T-helper 2 cell treated with Interferon-gamma antibody and Interleukin-4, amounts not matched to agents 100 ng/mL and 5 ng/mL, for 36 hours (primary cell): ENCODE data around the gene STRC. TPM values are rescaled to one million over a fixed set of nuclear protein-coding genes. Genes with fewer than 3 reads are reported as not detected.
"Not testable (repeated sequence)": the region's sequence is repeated elsewhere in the genome, so short reads cannot be mapped to it uniquely, and the experiment has no call there.

ENCODE experiments used
- intact Hi-C: fragments of 100-400 bp; cut with micrococcal nuclease; formaldehyde crosslinking; loops from one replicate; pipeline ENCODE4 v1.15.1; 2023
- total RNA-seq: library from RNA; stranded (reverse); gene quantifications from 2 replicates; pipeline ENCODE4 v1.2.3, GENCODE V29; 2022

STRC gene
- 0.36 and 0.48 TPM in 2 replicates for total RNA-seq

DNA sequence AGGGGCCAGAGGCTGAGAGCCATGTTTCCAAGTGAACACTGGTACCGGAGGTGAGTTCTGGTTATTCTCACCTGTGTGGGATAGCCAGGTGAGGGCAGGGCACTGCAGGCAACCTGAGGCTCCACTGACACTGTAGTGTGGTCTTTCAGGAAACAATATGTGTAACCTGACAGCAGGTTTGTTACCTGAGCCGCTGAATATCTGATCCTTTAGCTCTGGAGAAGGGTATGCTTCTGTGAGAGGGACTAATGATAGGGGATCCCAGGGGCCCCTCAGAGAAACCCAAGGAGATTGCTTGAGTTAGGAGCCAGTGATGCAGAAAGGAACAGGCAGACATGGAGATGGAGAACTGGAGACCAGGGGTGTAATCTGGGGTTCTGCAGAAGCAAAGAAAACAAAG lies at the start of gene STRC:
Gene STRC, minus strand, starts transcription at position 101 of the 400 bp plus-strand sequence. Its CDS starts 78 bp downstream, at position 23.
- intact Hi-C loops, result not testable (repeated sequence)

DNA sequence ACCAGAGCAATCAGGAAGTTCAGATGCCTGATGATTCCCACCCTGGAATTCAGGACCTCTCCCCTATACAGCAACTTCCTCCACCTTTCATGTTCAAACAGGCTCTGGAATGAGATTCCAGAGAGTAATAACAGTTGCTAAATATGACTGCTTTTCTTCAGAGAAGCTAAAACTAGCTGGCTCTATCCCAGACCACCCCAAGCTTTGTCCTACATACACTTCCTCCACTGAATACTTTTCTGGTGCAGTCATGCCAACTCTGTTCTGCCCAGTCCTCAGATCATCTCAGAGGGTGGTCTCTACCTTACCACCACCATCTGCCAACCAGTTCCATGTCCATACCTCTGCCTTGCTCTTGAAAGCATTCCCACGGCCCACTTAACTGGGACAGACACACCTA lies 47.6 kb upstream of the STRC start:
- intact Hi-C loops, result not testable (repeated sequence)

DNA sequence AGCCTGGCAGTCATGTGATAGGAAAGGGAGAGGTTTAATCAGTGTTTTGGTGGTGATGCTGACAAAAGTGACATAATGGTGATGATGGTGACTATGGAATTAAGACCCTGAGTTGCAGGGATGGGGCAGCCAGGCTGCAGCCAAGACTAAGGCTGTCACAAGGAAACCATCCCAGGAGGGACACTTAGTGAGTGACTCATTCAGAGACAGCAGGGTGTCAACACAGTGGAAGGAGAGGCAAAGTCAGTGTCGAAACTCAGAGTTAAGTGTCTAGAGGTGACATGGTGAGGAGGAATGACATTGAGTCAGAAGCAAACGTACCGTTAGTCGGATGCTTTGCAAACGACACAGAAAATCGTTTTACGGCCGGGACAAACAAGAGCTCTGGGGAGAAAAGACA lies 44.7 kb upstream of the STRC start:
- intact Hi-C loops, result not testable (repeated sequence)

DNA sequence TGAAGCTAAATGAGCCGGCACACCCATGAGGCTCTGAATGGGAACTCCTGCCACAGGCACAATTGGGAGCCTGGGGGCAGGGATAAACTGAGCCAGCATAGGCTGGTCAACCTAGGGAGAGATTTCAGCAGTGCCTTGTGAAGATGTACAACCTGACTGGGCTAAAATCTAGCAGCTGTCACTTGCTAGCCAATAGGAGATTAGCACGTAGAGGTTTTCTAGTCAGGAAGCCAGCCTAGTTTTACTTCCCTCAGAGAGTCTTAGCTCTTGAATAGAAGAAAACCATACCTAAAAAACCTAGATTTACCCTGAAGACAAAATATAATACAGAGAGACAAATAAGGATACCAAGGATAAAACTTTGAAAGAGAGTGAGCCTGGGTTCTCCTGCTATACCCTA lies 43.7 kb upstream of the STRC start:
- intact Hi-C loops, result not testable (repeated sequence)

DNA sequence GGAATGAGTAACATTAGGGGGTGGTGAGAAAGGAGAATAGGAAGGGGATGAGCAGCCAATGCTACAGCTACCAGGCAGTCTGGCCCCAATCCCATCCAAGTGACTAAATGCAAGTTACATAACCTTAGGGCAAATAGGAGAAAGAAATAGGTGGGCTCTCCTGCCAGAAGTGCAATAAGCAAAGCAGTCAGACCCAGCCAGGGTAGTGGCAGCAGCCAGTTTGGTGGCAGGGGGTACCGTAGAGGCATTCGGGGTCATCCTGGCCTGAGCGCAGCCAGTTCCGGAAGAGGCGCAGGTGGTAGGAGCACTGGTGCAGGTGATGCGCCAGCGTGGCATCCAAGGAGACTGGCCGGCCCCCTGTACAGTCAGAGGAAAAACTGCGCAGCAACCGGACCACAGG lies 41.1 kb upstream of the STRC start:
- intact Hi-C loops, result not testable (repeated sequence)

DNA sequence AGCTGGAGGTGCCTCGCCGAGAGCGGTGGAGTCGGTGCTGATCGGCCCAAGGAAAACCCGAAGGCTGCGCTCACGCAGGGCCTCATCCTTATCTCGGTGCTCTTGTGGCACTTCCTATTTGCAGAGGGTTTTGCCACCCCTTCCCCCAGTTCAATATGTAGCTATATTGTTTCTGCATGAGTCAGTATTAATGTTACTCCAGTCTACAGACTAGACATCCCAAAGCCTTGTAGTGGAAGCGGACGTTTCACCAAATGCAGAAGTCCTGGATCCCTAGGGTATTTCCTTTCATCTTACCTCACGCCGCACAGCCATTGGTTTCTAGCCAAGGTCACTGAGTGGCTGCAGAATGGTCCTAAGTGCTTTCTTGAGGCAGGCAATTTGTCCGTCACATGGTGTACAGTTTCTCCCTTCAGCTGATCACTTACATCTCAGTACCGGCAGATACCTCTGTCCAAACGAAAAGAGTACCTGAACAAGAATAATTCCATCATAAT lies 30.9 kb upstream of the STRC start:
- intact Hi-C loops, result not testable (repeated sequence)

DNA sequence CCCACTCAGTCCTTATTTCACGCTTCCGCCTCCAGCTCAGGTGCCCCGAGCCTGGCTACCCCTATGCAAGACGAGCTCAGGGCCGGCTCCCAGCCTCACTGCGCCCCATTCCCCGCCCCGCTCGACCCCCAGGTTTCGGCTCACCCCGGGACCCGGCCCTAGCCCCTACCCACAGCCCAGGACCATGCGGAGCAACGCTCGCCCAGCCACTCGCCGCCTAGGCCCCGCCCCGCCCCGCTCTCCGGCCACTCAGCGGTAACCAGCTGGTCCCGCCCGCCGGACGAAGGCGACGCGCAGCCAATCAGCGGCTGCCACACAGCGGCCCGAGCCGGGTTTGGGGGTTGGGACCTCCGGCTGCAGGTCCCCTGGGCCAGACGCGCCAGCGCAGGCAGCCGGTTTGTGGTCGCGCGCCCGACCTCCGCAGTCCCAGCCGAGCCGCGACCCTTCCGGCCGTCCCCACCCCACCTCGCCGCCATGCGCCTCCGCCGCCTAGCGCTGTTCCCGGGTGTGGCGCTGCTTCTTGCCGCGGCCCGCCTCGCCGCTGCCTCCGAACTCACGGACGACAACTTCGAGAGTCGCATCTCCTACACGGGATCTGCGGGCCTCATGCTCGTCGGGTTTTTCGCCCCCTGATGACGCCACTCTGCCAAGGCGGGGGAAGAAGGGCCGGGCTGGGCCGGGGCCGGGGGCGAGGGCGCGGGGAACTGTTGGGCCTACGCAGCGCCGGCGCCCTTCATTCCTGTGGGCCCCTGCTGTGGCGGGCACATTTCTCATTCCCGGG lies 30.2 kb upstream of the STRC start, which contains the start of gene CATSPER2:
Gene CATSPER2, minus strand, starts transcription at position 196 of the 781 bp plus-strand sequence. CDS start 783 bp downstream, outside the sequence.
- intact Hi-C loops, result no loop called here

DNA sequence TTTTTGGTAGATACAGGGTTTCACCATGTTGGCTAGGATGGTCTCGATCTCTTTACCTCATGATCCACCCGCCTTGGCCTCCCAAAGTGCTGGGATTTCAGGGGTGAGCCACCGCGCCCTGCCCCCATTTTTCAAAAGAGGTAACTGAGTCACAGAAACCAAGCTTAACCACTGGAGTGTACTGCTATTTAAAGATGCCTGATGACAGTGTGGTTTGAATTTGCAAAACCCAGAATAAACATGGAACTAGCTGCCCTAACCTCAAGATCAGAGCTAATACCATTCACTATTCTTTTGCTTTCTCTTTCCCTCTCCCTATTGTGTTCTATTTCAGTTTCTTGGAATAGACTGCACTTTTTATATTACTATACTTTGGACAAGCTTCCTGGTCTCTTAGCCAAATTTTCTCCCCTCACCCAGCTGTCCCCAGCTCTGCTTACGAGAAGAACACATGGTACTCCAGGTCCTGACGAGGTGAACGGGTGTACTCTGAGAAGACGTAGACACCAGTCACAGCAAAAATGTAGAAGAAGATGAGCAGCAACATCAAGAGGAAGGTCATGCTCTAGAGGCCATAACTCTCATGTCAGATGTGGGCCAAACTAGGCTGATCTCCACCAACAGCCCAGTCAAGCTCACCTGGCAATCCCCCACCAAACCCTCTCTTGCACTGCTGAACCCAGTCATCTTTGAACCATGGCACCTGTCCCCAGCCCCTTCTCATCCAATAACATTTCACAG lies 20.0 kb upstream of the STRC start:
- intact Hi-C loops, result not testable (repeated sequence)

DNA sequence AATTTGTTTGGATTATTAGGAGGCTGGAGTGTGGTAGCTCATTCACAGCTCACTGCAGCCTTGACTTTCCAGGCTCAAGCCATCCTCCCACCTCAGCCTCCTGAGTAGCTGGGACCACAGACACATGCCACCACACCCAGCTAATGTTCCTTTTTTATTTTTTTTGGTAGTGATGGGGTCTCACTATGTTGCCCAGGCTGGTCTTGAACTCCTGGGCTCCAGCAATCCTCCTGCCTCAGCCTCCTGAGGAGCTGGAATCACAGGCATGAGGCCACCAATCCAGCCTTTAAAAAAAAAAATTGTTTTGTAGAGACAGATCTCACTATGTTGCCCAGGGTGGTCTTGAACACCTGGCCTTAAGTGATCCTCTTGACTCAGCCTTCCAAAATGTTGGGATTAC lies 8.3 kb upstream of the STRC start:
- intact Hi-C loops, result not testable (repeated sequence)

DNA sequence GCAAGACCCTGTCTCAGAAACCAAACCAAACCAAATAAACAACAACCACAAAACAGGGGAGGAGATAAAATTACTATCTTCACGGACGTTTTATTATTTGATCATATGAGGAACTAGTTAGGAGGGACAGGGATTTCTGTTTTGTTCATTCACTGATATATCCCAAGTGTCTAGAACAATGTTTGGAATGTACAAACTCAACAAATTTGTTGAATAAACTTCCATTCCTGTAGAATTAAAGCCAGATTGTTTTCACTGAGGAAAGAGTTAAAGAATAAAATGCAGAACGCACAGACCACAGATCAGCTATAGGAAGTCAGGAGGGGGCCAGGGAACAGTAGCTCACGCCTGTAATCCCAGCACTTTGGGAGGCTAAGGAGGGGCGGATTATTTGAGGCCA lies 6.5 kb upstream of the STRC start:
- intact Hi-C loops, result no loop called here

DNA sequence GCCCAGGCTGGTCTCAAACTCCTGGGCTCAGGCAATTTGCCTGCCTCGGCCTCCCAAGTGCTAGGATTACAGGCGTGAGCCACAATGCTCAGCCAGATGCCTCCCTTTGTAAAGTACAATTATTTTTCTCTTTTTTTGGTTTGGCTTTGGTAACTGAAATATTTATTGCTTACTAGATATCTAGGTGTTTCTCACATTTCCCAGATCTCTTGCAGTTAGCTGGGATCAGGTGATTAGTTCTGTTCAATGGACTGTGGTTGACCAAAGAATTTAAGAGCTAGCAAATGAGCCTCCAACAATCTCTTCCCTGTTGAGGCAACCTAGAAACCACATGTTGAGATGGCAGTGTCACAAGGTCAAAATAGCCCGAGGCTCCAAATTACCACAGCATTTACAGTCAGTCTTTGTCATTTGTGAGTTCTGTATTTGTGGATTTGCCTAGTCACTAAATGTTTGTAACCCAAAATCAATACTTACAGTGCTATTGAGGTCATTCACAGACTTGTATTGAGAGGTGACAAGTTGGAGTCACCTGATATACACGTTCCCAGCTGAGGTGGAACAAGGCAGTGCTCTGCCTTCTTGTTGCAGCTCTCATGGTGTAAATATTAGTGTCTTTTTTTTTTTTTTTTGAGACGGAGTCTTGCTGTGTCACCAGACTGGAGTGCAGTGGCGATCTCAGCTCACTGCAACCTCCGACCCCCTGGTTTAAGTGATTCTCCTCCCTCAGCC lies 3.6 kb upstream of the STRC start:
- intact Hi-C loops, result not testable (repeated sequence)

DNA sequence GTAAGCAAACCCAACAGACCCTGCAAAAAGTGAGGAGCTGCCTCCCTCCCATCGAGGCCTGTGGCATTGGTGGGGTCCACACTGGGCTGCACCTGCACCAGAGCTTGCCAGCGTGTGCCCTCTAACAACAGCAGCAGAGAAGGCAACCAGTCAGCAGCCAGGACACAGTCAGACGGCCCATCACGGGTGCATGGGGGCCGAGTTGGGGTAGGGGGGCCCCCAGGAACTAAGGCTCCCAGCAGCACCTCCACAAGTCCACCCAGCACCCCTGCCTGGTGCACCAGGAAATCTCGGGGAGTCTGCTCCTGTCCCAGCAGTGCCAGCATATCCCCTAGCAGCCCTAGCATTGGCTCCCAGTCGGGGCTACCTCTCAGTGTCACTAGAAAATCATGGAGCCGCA lies 850 bp downstream of the STRC start:
- intact Hi-C loops, result not testable (repeated sequence)

DNA sequence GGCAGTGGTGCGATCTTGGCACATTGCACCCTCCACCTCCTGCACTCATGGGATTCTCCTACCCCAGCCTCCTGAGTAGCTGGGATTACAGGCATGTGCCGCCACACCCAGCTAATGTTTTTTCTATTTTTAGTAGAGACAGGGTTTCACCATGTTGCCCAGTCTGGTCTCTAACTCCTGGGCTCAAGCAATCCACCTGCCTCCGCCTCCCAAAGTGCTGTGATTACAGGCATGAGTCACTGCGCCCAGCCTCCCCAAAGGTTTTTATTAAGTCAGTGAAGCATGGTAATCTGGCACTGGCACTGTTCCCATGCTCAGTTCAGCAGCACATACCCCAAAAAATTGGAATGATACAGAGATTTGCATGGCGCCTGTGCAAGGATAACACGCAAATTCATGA lies 16.4 kb downstream of the STRC start:
- intact Hi-C loops, result not testable (repeated sequence)

DNA sequence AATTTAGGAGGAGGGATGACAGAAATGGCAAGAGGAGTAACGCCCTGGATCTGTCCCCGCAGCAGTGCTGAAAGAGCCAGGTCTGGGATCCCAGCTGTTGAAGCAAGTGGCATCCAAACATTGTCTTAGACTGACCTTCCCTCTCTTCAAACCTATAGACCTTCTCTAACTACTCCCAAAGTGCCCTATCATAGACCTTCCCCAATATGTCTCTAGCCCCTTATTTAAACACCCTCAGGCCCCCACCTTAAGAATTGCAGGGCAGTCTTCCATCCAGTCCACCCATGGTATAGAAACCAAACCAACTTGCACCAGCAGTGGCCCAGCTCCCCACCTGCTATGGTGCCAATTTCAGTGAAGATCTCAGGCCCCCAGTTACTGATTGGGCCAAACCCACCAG lies 18.4 kb downstream of the STRC start:
- intact Hi-C loops, result not testable (repeated sequence)

DNA sequence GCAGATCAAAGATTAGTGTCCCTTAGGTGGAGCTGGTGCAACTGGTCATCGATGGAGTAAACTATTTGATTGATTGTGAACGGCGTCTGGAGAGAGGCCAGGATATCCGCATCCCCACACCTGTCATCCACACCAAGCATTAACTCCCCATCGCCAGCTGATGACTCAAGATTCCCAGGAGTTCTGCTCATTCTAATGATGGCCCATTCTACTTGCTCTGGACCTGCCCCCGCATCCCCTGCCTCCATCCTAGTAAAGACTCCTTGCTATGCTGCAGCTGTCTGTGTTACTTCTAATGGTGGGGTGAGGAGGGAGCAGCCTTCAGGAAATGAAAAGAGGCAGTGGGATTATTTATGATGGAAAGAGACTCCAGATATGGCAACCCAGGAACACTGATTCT lies 19.5 kb downstream of the STRC start:
- intact Hi-C loops, result not testable (repeated sequence)

DNA sequence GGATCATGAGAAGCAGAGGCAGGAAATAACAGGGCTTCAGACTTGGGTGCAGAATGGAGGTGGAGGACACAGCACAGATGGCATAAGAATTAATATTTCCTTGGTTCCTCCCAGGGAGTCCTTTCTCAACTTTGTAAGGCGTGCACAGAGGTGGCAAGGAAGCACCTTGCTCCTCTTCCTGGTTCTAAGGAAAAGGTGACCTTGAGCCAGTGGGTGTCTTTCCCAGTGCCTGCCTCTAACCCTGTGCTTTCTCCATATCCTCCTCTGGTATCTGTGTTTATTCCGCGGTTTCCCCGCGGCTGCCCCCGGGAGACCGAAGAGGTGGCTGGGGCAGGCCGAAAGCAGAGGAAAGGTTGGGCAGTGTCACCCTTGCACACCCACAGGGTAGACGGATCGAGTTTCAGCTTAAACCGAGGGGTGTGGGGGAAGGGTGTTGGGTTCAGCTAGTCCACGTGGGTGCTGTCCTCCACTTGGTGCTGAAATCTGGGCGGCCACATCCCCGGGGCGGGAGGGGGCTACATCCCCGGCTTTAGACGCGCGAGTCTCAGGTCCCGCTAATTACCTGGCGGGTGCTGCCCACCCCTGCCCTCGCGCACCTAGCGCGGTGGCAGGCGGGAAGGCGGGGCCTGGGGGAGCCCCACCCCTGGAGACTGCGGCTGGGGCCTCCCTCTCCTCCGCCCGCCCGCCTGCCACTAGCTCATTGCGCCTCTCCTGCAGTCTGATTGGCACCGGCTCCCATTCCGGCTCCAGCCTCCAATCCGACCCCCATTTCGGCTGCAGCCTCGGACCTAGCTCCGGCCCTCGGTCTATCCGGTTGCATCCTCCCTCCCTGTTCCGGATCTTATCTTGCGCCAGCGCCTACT lies 25.0 kb downstream of the STRC start, which contains the start of gene CKMT1B:
Gene CKMT1B, plus strand, starts transcription at position 700 of the 863 bp plus-strand sequence. CDS start 192 bp downstream, outside the sequence.
- intact Hi-C loops, result not testable (repeated sequence)

DNA sequence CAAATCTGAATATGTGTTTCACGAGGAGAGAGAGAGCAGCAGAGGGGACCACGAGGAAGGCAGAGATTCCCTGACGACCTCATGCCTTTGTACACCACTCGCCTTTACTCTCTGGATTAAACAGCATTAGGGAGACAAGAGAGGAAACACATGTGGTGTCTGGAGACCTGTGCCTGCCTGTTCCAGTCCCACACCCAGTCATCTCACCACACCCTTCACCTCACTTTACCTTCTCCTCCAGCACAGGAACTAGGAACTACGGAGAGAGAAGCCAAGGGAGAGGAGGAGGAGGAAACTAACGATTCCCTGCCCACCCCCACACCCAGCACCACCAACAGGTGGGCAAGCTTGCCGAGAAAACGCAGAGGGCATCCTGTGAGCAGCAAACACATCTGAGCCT lies 25.8 kb downstream of the STRC start:
- intact Hi-C loops, result not testable (repeated sequence)

DNA sequence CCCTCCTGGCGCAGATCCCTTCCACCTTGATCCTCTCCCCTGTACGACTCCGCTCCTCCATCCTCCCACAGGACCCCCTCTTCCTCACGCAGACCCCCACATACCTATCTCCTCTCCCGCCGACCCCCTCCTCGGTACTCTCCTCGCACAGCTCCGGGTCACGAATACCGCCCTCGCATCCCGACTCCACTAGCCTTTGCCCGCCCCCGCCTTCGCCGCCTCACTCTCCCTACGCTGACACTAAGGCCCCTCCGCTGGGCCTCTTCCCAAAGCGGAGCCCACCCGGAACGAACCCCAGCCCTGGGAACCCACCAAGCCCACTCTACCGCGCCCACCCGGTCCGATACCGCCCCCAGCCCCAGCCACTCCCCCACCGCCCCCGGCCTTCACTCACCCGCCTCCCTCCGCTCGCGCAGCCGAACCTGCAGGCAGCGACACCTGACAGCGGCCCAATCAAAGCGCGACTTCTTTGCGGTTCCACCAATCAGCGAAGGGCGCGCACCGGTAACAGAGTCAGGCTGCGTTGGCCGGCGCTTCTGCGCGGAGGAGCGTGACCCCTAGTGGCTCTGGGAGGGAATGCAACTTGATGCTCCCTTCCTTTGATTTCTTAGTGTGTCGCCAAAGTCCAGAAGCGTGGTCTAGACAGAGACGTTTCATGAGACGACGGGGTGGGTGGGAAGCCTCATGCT lies 28.7 kb downstream of the STRC start, which contains the start of gene PPIP5K1:
Gene PPIP5K1, minus strand, starts transcription at position 431 of the 689 bp plus-strand sequence. CDS start 5,704 bp downstream, outside the sequence.
- intact Hi-C loops, result not testable (repeated sequence)

DNA sequence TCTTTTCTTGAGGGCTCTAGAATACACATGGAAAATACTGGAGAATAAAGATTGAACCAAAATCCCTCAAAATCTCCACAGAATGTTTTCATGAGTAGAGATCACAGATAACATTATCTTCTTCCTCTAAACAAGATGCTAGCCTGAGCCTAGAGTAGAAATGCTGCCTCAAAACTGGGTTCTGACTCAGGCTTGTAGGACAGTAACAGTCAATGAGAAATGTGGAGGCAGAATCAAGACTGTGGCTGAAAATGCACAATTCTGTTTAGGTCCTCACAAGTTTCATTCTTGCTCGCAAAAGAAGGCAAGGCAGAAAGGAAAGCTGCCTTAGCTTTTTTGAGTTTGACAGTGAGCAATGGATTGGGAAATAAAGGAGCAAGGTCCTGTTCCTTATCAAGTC lies 44.0 kb downstream of the STRC start:
- intact Hi-C loops, result not testable (repeated sequence)

DNA sequence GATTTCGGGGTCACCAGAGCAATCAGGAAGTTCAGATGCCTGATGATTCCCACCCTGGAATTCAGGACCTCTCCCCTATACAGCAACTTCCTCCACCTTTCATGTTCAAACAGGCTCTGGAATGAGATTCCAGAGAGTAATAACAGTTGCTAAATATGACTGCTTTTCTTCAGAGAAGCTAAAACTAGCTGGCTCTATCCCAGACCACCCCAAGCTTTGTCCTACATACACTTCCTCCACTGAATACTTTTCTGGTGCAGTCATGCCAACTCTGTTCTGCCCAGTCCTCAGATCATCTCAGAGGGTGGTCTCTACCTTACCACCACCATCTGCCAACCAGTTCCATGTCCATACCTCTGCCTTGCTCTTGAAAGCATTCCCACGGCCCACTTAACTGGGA lies 52.0 kb downstream of the STRC start:
- intact Hi-C loops, result not testable (repeated sequence)
